Muscle of back (tissue), 10 donors: ENCODE results near the gene ODR4. TPM values are rescaled to one million over a fixed set of nuclear protein-coding genes. Genes with fewer than 3 reads are reported as not detected.

ENCODE experiments used
- polyA plus RNA-seq, 10 donors: library from polyadenylated mRNA; unstranded; fragments of 120-200 nt; gene quantifications; one replicate each; pipeline ENCODE4 v1.2.1, GENCODE V29; 2013; ENCODE audit not compliant: insufficient read length in 10 of 10

ODR4 gene
- polyA plus RNA-seq, 10 donors, result 12.6 to 24.5 (median 15.4) TPM

Other genes with a start within 250 kb of the ODR4 start
- 1 to 10 TPM in 2 of 10 donors, under 1 TPM in 8; 0.12 to 2.0 (median 0.59) TPM for gene PRG4, start 79.6 kb upstream of the ODR4 start, polyA plus RNA-seq
- gene TPR, start 585 bp upstream of the ODR4 start, polyA plus RNA-seq, result 10 to 100 TPM; 49.4 to 77.1 (median 63.9) TPM
- gene PDC, start 85.3 kb downstream of the ODR4 start, polyA plus RNA-seq, result under 1 TPM in 7 of 10 donors, not detected in 3; 0.21 to 0.80 (median 0.34) TPM